Erythroblast (primary cell): ENCODE results near the gene PPT2.

Experiments
- GATA1 ChIP-seq: IDR thresholded peaks from 2 replicates; pipeline ENCODE4 v1.6.1; 2011; ENCODE audit warnings: low read depth, mild to moderate bottlenecking, control low read depth, low read length, moderate library complexity
- POLR2A ChIP-seq: IDR thresholded peaks from 2 replicates; pipeline ENCODE4 v1.6.1; 2011; ENCODE audit warnings: mild to moderate bottlenecking, low read length

DNA sequence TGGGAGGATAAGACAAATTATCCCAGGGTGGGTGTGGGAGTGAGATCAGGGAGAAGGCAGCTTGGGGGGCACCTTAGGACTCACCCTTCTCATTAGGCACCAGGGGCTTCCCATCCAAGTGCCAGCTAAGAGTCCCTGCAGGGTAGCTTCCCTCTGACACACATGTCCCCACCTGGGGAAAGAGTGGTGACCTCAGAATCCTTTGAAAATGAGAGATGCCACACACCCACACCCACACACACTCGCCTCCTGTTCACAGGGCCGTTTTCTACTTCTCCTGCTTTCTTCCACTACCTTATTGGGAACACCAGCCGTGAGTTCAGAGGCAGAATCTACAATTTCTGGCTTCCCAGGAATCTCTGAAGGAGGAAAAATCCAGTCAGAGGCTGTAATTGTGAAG is 29.1 kb downstream of the PPT2 start:
- TF ChIP-seq POLR2A: no peak
- no peak for TF ChIP-seq GATA1
